Parathyroid adenoma (tissue), 2 donors: ENCODE measurements around the gene ZNF627.

Source experiments
- H2AFZ ChIP-seq: fragments of 300-600 bp; sonication (generic); one replicate; pipeline ENCODE4 v1.7.0; 2017; ENCODE audit warnings: antibody characterized with exemption, mild to moderate bottlenecking
- H3K27ac ChIP-seq: fragments of 300-600 bp; sonication (generic); one replicate; pipeline ENCODE4 v1.7.0; 2017
- H3K27me3 ChIP-seq: fragments of 300-600 bp; sonication (generic); one replicate; pipeline ENCODE4 v1.7.0; 2017; ENCODE audit warnings: low read length; ENCODE audit not compliant: control insufficient read depth, insufficient read depth
- H3K36me3 ChIP-seq: fragments of 300-600 bp; sonication (generic); one replicate; pipeline ENCODE4 v1.7.0; 2017; ENCODE audit warnings: low read length; ENCODE audit not compliant: control insufficient read depth, insufficient read depth
- H3K4me1 ChIP-seq: fragments of 300-600 bp; sonication (generic); one replicate; pipeline ENCODE4 v1.7.0; 2017; ENCODE audit warnings: control low read depth
- H3K4me2 ChIP-seq: fragments of 300-600 bp; sonication (generic); one replicate; pipeline ENCODE4 v1.7.0; 2017; ENCODE audit warnings: low read length
- H3K4me3 ChIP-seq: fragments of 300-600 bp; sonication (generic); one replicate; pipeline ENCODE4 v1.7.0; 2017; ENCODE audit warnings: low read depth, low read length
- H3K79me2 ChIP-seq: fragments of 300-600 bp; sonication (generic); one replicate; pipeline ENCODE4 v1.7.0; 2017; ENCODE audit warnings: control low read depth
- H3K9ac ChIP-seq: fragments of 300-600 bp; sonication (generic); one replicate; pipeline ENCODE4 v1.7.0; 2017; ENCODE audit warnings: mild to moderate bottlenecking
- H3K9me3 ChIP-seq: fragments of 300-600 bp; sonication (generic); one replicate; pipeline ENCODE4 v1.7.0; 2017; ENCODE audit warnings: low read length; ENCODE audit not compliant: control insufficient read depth
- CTCF ChIP-seq: fragments of 300-600 bp; sonication (generic); IDR thresholded peaks from one replicate; pipeline ENCODE4 v1.7.0; 2017; ENCODE audit warnings: antibody characterized with exemption, mild to moderate bottlenecking
- donor health status: primary hyperparathyroidism.

ZNF627 gene

DNA sequence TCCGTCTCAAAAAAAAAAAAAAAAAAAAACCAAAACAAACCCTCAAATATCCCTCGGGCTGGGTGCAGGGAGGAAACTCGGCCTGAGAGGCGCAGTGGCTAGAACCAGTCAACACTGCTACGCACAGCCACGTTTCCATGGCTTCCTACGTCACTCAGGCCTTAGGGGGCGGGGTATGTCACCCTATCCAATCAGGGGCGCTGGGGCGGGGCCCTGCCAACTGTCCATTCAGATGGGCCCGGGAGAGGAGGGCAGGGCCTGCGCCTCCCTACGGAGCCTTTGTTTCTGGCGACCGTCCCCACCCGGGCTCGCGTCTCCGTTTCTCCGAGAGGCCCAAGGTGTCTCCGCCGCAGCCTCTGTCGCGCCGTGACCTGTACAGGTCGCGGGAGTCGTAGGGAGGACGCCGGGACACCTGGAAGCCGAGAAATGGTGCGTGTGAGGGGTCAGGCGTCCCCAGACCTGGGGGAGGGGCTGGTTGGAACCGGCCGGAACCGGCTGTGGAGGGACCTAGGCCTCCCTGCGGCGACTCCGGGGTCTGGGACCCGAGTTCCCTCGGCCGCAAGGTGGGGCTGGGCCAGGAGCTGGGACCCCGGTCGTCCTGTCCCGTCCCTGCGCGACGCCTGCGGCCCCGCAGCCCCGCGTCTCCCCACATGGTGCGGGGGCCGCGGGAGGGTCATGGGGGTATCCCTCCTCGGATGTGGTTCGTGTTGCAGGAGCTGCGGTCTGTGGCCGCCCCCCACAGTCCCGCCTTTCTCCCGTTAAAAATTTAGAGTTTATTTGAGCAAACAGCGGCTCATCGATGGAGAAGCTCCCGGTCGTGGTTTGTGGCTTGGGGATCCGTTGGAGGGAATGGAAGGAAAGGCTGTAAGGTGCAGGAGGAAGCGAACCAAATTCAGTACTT is at the start of gene ZNF627:
TSS of gene ZNF627 (plus strand) at position 282 of the 901 bp plus-strand sequence. CDS start at position 427, 145 bp downstream.
- peak within 1 kb of the TSS; percentile 86 for H3K9ac ChIP-seq
- H3K4me3 ChIP-seq = peak within 1 kb of the TSS; percentile 100
- H3K9me3 ChIP-seq = no peaks in the 10 kb centered on the region
- H2AFZ ChIP-seq = peak within 1 kb of the TSS; percentile 97
- no peaks in the 10 kb centered on the region for H3K4me1 ChIP-seq
- no peaks in the 10 kb centered on the region for H3K36me3 ChIP-seq
- peak; percentile 11 for TF ChIP-seq CTCF
- H3K4me2 ChIP-seq = peak within 1 kb of the TSS; percentile 96
- peak within 1 kb of the TSS; percentile 84 for H3K27ac ChIP-seq
- H3K27me3 ChIP-seq = no peaks in the 10 kb centered on the region
- H3K79me2 ChIP-seq = peaks cover 29% of the 10 kb centered on the region

DNA sequence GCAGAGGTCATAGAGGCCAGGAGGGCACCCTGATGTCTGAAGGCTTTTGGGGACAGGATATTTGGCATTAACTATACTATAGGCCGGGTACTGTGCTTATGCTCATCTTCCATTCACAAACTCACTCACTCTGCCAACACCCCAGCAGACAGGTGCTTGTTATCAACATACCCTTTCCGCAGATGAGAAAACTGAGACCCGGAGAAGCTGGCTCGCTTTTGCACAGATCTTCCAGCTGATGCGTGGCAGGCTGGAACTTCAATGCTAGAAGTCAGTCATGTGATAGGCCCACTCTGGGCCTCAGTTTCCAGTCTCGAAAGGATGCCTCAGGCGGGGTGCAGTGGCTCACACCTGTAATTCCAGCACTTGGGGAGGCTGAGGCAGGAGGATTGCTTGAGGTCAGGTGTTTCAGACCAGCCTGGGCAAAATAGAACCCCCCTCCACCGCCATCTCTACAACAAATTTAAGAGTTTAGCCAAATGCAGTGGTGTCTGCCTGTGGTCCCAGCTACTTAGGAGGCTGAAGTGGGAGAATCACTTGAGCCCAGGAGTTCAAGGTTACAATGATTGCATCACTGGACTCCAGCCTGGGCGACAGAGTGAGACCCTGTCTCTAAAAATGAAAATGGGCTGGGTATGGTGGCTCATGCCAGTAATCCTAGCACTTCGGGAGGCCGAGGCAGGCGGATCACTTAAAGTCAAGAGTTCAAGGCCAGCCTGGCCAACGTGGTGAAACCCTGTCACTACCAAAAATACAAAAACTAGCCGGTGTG is 49.2 kb upstream of the ZNF627 start:
- TF ChIP-seq CTCF = no peak
- H2AFZ ChIP-seq = no peak overlapping the region
- H3K27ac ChIP-seq = no peak overlapping the region
- no peaks in the 10 kb centered on the region for H3K36me3 ChIP-seq
- H3K4me1 ChIP-seq = no peaks in the 10 kb centered on the region
- H3K4me2 ChIP-seq = no peak overlapping the region
- H3K4me3 ChIP-seq = no peak overlapping the region
- H3K9ac ChIP-seq = no peak overlapping the region
- H3K27me3 ChIP-seq = no peaks in the 10 kb centered on the region
- no peaks in the 10 kb centered on the region for H3K9me3 ChIP-seq
- H3K79me2 ChIP-seq = no peaks in the 10 kb centered on the region

DNA sequence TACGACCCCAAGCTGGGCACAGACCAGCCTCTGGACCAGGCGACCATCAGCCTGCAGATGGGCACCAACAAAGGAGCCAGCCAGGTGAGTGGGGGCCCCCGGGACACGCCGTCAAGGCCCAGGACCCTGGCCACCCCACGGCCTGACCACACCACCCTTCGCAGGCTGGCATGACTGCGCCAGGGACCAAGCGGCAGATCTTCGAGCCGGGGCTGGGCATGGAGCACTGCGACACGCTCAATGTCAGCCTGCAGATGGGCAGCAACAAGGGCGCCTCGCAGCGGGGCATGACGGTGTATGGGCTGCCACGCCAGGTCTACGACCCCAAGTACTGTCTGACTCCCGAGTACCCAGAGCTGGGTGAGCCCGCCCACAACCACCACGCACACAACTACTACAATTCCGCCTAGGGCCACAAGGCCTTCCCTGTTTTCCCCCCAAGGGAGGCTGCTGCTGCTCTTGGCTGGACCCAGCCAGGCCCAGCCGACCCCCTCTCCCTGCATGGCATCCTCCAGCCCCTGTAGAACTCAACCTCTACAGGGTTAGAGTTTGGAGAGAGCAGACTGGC is 47.8 kb upstream of the ZNF627 start:
- Histone ChIP-seq H3K36me3 (no peaks in the 10 kb centered on the region), H3K9me3 (no peaks in the 10 kb centered on the region), H3K4me3 (no peak overlapping the region), H2AFZ (no peak overlapping the region), H3K4me2 (no peak overlapping the region), H3K27ac (no peak overlapping the region), H3K9ac (no peak overlapping the region), H3K79me2 (no peaks in the 10 kb centered on the region), H3K4me1 (no peaks in the 10 kb centered on the region), H3K27me3 (no peaks in the 10 kb centered on the region)
- TF ChIP-seq CTCF = no peak

DNA sequence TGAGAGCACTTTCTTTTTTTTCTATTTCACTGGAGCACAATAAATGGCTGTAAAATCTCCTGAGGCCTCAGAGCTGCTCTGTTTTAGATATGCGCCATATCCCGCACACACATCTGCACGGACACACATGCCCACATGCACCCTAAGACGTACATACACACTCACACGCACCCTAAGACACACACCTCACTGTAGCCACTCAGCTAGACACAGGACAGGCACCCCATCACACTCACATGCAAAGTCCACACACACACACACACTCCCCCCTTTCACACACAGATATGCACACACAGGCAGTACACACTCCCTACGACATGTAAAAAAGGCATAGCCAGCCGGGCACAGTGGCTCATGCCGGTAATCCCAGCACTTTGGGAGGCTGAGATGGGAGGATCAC is 47.0 kb upstream of the ZNF627 start:
- no peak overlapping the region for H3K9ac ChIP-seq
- no peaks in the 10 kb centered on the region for H3K9me3 ChIP-seq
- no peak overlapping the region for H2AFZ ChIP-seq
- no peaks in the 10 kb centered on the region for H3K36me3 ChIP-seq
- H3K4me1 ChIP-seq = no peaks in the 10 kb centered on the region
- no peak overlapping the region for H3K27ac ChIP-seq
- no peak overlapping the region for H3K4me3 ChIP-seq
- no peak overlapping the region for H3K4me2 ChIP-seq
- TF ChIP-seq CTCF = no peak
- no peaks in the 10 kb centered on the region for H3K27me3 ChIP-seq
- no peaks in the 10 kb centered on the region for H3K79me2 ChIP-seq
